Ectodermal cell (in vitro differentiated cells): ENCODE measurements around the gene EGLN3.

ENCODE experiments used
- H3K27ac ChIP-seq: 2 replicates; pipeline ENCODE4 v1.7.0; 2013; ENCODE audit warnings: mild to moderate bottlenecking, low read depth, low read length; ENCODE audit not compliant: insufficient read depth, poor library complexity, severe bottlenecking
- H3K27me3 ChIP-seq: 2 replicates; pipeline ENCODE4 v1.7.0; 2013; ENCODE audit warnings: mild to moderate bottlenecking, low read length; ENCODE audit not compliant: insufficient read depth, control insufficient read depth, poor library complexity, severe bottlenecking
- H3K36me3 ChIP-seq: one replicate; pipeline ENCODE4 v1.7.0; 2013; ENCODE audit warnings: low read length; ENCODE audit not compliant: control insufficient read depth, insufficient read depth
- H3K4me1 ChIP-seq: one replicate; pipeline ENCODE4 v1.7.0; 2013; ENCODE audit warnings: low read length; ENCODE audit not compliant: control insufficient read depth, insufficient read depth
- H3K4me3 ChIP-seq: 2 replicates; pipeline ENCODE4 v1.7.0; 2013; ENCODE audit warnings: low read depth, low read length, control low read depth; ENCODE audit not compliant: insufficient read depth
- H3K9me3 ChIP-seq: 2 replicates; pipeline ENCODE4 v1.7.0; 2013; ENCODE audit warnings: mild to moderate bottlenecking, low read length, moderate library complexity; ENCODE audit not compliant: control insufficient read depth
- WGBS, 2 experiments: methylation state at CpG; one replicate each; pipeline ENCODE4 v1.1.7; 2013; ENCODE audit warnings: missing lambda C conversion rate in 2 of 2; 5-methylcytosine and 5-hydroxymethylcytosine counted together

EGLN3 gene

GRCh38 chr14:33880330-33880729, 70.5 kb downstream of the EGLN3 start:
- Histone ChIP-seq H3K9me3 (peaks cover 9% of the 10 kb centered on the region), H3K4me3 (no peak overlapping the region), H3K4me1 (no peaks in the 10 kb centered on the region), H3K27ac (no peak overlapping the region), H3K36me3 (no peaks in the 10 kb centered on the region), H3K27me3 (no peaks in the 10 kb centered on the region)
- 90 to 94% methylated on average over 1 of the region's 1 CpG for WGBS, 2 experiments

GRCh38 chr14:33879684-33880286, 71.1 kb downstream of the EGLN3 start:
- Histone ChIP-seq H3K36me3 (no peaks in the 10 kb centered on the region), H3K4me3 (no peak overlapping the region), H3K9me3 (peaks cover 9% of the 10 kb centered on the region), H3K27me3 (no peaks in the 10 kb centered on the region), H3K4me1 (no peaks in the 10 kb centered on the region), H3K27ac (no peak overlapping the region)
- WGBS, 2 experiments, result 89 to 91% methylated on average over 1 of the region's 3 CpGs

GRCh38 chr14:33876274-33876673, 74.6 kb downstream of the EGLN3 start:
- 93 to 100% methylated on average over 2 of the region's 2 CpGs for WGBS, 2 experiments
- Histone ChIP-seq H3K27ac (no peak overlapping the region), H3K27me3 (no peaks in the 10 kb centered on the region), H3K36me3 (no peaks in the 10 kb centered on the region), H3K4me3 (no peak overlapping the region), H3K4me1 (no peaks in the 10 kb centered on the region), H3K9me3 (peaks cover 9% of the 10 kb centered on the region)
